Neural cell (in vitro differentiated cells): Measurements from ENCODE around the gene SYT7.

Experiments
- EP300 ChIP-seq: fragments of 450-650 bp; conservative IDR thresholded peaks from 2 replicates; pipeline ENCODE4 v1.6.1; 2014; ENCODE audit warnings: antibody characterized with exemption, mild to moderate bottlenecking, moderate library complexity; ENCODE audit not compliant: poor library complexity, severe bottlenecking
- EZH2 ChIP-seq: fragments of 200-600, 300-800 bp; shearing (Covaris generic), sonication (generic); IDR thresholded peaks from 2 replicates; pipeline ENCODE4 v1.6.1; 2014; ENCODE audit warnings: antibody characterized with exemption, low read length, borderline replicate concordance, mild to moderate bottlenecking; ENCODE audit not compliant: insufficient read depth, poor library complexity, severe bottlenecking
- MXI1 ChIP-seq: fragments of 450-650 bp; conservative IDR thresholded peaks from 2 replicates; pipeline ENCODE4 v1.6.1; 2014; ENCODE audit warnings: antibody characterized with exemption, mild to moderate bottlenecking; ENCODE audit not compliant: poor library complexity, severe bottlenecking
- POLR2AphosphoS5 ChIP-seq: IDR thresholded peaks from 2 replicates; pipeline ENCODE4 v1.6.1; 2012
- RAD21 ChIP-seq: fragments of 450-650 bp; conservative IDR thresholded peaks from 2 replicates; pipeline ENCODE4 v1.6.1; 2014; ENCODE audit warnings: antibody characterized with exemption, mild to moderate bottlenecking, moderate library complexity
- TAF1 ChIP-seq: IDR thresholded peaks from 2 replicates; pipeline ENCODE4 v1.6.1; 2012; ENCODE audit warnings: low read depth
- TF ChIP-seq, protein P1 (sequence below): fragments of 450-650 bp; IDR thresholded peaks from 2 replicates; pipeline ENCODE4 v1.5.1; 2014; ENCODE audit warnings: antibody characterized with exemption, mild to moderate bottlenecking, moderate library complexity; ENCODE audit not compliant: poor library complexity, severe bottlenecking
- TF ChIP-seq, protein P2 (sequence below): IDR thresholded peaks from 2 replicates; pipeline ENCODE4 v1.6.1; 2012; ENCODE audit warnings: borderline replicate concordance

DNA sequence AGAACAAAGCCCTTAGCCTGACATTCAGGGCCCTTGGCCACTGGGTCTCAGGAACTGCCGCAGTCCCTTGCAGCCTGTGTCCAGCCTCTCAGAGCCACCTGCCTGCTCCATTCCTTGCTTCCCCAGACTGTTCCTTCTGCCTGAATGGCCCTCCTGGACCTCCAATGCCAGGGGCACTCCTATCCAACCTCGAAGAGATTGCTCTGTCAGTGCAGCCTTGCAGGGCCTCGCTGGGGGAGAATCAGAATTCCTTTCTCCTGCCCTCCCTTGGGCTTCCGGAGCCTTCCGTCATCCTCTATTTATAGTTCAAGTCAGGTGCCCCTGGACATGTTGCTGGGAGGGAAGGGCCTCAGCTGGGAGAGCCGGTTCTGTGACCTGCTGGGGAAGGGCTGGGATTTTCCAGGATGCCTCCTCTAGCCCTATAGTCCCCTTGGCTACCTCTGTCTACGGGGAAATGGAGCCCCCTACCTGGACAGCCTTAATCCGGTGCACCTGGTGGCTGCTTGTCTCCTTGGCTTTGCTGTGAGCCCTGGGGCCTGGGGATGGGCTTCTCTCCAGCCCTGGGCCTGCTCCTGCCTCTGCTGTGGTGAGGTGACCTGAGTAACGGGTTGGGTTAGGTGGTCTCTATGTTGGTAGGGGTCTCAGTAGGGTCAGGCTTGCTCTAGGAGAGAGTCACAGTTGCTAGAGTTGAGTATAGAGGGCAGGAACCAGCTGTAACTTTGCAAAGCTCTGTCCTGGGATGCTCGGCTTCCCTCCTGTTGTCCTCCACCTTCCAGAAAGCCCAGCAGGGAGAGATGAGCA is 45.9 kb upstream of the SYT7 start:
- TF ChIP-seq, protein P1, sequence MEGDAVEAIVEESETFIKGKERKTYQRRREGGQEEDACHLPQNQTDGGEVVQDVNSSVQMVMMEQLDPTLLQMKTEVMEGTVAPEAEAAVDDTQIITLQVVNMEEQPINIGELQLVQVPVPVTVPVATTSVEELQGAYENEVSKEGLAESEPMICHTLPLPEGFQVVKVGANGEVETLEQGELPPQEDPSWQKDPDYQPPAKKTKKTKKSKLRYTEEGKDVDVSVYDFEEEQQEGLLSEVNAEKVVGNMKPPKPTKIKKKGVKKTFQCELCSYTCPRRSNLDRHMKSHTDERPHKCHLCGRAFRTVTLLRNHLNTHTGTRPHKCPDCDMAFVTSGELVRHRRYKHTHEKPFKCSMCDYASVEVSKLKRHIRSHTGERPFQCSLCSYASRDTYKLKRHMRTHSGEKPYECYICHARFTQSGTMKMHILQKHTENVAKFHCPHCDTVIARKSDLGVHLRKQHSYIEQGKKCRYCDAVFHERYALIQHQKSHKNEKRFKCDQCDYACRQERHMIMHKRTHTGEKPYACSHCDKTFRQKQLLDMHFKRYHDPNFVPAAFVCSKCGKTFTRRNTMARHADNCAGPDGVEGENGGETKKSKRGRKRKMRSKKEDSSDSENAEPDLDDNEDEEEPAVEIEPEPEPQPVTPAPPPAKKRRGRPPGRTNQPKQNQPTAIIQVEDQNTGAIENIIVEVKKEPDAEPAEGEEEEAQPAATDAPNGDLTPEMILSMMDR = no peak
- TF ChIP-seq RAD21 (no peak), TAF1 (no peak), POLR2AphosphoS5 (no peak), EP300 (no peak), EZH2 (no peak), MXI1 (no peak)
- TF ChIP-seq, protein P2, sequence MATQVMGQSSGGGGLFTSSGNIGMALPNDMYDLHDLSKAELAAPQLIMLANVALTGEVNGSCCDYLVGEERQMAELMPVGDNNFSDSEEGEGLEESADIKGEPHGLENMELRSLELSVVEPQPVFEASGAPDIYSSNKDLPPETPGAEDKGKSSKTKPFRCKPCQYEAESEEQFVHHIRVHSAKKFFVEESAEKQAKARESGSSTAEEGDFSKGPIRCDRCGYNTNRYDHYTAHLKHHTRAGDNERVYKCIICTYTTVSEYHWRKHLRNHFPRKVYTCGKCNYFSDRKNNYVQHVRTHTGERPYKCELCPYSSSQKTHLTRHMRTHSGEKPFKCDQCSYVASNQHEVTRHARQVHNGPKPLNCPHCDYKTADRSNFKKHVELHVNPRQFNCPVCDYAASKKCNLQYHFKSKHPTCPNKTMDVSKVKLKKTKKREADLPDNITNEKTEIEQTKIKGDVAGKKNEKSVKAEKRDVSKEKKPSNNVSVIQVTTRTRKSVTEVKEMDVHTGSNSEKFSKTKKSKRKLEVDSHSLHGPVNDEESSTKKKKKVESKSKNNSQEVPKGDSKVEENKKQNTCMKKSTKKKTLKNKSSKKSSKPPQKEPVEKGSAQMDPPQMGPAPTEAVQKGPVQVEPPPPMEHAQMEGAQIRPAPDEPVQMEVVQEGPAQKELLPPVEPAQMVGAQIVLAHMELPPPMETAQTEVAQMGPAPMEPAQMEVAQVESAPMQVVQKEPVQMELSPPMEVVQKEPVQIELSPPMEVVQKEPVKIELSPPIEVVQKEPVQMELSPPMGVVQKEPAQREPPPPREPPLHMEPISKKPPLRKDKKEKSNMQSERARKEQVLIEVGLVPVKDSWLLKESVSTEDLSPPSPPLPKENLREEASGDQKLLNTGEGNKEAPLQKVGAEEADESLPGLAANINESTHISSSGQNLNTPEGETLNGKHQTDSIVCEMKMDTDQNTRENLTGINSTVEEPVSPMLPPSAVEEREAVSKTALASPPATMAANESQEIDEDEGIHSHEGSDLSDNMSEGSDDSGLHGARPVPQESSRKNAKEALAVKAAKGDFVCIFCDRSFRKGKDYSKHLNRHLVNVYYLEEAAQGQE = no peak
